GM13977 (cell line): ENCODE results near the gene LRMDA.

Source experiments
- DNase-seq: peaks from one replicate; pipeline ENCODE4 v3.0.0; 2012; ENCODE audit warnings: low spot score
- in situ Hi-C: fragments of 300-500 bp; cut with MboI; formaldehyde crosslinking; loops from one replicate; pipeline ENCODE4 v1.12.0; 2022; ENCODE audit warnings: low sequenced_read_pairs, low pct_unique_long_range_greater_than_20kb, mixed read lengths, inconsistent platforms; ENCODE audit not compliant: unreplicated experiment
- TF ChIP-seq, protein P1 (sequence below): IDR thresholded peaks from 2 replicates; pipeline ENCODE4 v1.5.1; 2012; ENCODE audit warnings: mild to moderate bottlenecking, control low read depth; ENCODE audit not compliant: insufficient read depth; ENCODE audit errors: extremely low read depth, missing control alignments

Gene LRMDA

DNA sequence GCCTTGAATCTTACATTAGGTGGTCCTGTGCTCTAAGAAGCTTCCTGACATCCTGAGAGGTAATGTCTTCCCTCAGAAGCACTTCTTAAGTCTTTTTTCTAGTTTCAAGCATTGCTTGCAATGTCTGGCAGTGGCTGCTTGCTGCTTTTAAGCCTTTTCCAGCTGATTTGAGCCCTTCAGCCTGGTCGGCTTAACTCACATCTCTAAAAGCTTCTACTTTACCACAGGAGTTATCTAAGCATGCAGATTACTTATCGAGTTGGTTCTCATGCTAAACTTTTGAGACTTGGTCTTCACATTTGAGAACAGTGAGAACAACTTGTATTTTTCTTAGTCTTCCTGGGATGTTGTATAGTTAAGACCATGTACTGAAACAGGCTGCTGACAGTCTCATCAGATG lies 3.9 kb downstream of the LRMDA start:
- TF ChIP-seq, protein P1, sequence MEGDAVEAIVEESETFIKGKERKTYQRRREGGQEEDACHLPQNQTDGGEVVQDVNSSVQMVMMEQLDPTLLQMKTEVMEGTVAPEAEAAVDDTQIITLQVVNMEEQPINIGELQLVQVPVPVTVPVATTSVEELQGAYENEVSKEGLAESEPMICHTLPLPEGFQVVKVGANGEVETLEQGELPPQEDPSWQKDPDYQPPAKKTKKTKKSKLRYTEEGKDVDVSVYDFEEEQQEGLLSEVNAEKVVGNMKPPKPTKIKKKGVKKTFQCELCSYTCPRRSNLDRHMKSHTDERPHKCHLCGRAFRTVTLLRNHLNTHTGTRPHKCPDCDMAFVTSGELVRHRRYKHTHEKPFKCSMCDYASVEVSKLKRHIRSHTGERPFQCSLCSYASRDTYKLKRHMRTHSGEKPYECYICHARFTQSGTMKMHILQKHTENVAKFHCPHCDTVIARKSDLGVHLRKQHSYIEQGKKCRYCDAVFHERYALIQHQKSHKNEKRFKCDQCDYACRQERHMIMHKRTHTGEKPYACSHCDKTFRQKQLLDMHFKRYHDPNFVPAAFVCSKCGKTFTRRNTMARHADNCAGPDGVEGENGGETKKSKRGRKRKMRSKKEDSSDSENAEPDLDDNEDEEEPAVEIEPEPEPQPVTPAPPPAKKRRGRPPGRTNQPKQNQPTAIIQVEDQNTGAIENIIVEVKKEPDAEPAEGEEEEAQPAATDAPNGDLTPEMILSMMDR, result no peak
- no peak for DNase-seq
- in situ Hi-C loops, result no loop called here

DNA sequence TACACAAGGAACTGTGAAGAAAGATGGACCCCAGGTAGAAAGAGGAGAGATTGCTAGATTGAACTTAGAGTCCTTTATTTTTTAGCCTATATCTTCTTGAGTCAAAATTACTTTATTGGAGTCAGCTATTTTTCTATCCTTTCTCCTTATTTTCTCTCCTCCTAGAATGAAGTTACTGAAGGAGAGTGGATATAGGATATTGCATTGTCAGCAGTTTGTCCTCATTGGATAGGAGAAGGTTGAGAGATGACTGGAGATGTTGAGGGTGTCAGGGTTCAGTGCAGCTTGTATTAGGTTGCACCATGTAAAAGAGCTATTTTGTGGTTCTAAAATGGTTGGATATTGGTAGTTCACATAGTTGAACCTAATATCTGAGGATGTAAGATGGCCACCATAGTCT lies 5.5 kb downstream of the LRMDA start:
- DNase-seq, result no peak
- in situ Hi-C loops, result no loop called here
- TF ChIP-seq, protein P1, result no peak

DNA sequence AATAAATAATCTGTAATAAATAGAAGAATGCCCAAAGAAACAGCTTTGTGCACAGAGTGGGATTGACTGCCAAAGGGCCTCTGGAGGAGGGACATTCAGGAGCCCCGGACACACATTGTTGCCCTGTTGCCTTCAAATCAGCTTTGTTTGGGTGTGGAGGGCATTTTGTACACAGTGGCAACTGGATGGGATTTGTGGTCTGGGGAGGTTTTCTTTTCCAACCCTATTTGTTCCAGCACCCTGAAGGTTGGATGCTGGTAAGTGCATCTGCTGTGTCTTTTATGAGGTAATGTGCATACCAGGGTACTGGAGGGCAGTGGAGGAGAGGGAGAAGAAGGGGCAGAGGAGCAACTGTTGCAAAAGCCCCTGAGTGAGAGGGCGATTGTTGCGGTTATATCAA lies 6.3 kb downstream of the LRMDA start:
- DNase-seq, result no peak
- in situ Hi-C loops, result no loop called here
- TF ChIP-seq, protein P1, result no peak

DNA sequence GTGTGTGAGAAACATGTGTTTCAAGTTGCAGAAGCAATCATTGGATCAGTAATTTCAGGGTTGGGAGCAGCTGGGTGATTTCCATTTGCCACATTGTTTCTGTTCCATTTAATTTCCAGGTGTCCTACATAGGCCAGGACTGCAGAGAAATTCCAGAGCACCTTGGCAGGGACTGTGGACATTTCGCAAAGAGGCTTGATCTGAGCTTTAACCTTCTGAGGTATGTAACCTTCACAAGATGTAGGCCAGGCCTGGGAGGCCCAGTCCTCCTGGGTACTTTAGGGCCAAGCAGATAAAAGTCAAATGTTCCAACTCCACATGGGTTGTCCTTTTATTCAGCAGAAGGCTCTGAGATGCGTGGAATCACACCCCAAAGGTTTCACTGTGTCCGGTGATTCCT lies 6.9 kb downstream of the LRMDA start:
- in situ Hi-C loops, result no loop called here
- TF ChIP-seq, protein P1, result no peak
- no peak for DNase-seq

DNA sequence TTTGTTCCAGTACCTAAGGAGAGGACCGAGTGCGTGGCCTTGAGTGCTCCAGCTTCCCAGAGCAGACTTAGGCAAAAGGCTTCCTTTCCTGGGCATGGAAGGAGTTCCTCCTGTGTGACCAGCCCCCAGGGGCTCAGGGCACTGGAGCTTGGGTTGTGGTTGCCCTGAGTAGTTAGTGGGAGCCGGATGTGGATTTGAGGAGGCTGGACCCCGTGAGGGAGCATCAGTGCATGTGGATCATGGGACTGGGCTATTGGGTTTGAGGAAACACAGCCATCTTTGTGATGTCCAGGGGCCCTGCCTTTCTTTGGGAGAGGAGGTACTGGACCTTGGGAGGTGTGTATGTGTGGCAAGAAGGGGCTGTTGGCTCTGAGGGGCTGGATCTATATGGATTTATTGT lies 8.4 kb downstream of the LRMDA start:
- DNase-seq, result no peak
- TF ChIP-seq, protein P1, result no peak
- in situ Hi-C loops, result no loop called here

DNA sequence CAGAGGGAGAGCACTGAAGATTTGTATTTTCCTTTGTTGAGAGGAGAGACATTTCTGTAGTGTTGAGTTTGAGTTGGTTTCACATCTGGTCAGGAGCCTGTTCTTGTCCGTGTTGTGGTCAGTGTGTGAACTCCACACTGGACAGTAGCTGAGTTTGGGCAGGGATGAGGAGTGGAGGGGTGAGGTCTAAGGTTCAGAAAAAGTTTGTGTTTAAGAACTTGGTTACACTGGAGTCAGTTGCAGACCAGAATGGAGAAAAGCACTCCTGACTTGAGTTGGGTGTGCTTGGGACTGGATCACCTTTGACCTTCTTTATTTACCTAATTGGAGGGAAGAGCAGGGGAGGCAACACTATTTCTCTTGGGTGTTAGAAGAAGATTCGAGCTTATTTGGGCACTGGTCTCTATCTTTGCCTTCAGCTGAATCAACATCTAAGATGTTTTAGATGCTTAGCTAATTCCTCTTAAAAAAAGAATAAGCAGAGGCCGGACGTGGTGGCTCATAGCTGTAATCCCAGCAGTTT lies 8.9 kb downstream of the LRMDA start:
- no peak for DNase-seq
- TF ChIP-seq, protein P1, result no peak
- in situ Hi-C loops, result no loop called here

DNA sequence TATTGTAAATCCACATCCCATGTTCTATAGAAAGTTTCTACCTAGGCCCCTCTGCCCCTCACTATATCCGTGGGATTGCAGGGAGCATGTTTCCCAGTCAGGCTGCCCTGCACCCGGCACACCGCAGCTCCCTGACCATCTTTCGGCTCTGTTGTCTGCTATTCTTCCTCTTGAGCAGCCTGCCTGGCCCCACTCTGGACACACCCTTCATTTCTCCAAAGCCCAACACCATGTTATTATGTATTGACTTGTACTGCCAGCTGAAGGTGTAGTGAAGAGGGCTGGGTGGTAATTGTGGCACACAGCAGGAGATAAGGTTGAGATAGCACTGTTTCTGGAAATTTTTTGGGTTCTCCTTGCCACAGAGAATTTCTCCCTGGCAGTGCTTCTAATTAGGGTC lies 9.8 kb downstream of the LRMDA start:
- TF ChIP-seq, protein P1, result no peak
- DNase-seq, result no peak
- in situ Hi-C loops, result no loop called here
